Measurements from ENCODE around the gene CAPN5.

GRCh38 chr11:77165066-77165465 is 98.3 kb downstream of the CAPN5 start:
- TF ChIP-seq CTCF (IDR thresholded peaks at IDR 0.05) = no peak
- no peak for TF ChIP-seq POLR2A (IDR thresholded peaks at IDR 0.05)
